Neural cell (in vitro differentiated cells): ENCODE measurements around the gene ATP2B1.

Experiments used
- CTCF ChIP-seq: fragments of 450-650 bp; IDR thresholded peaks from 2 replicates; pipeline ENCODE4 v1.5.1; 2014; ENCODE audit warnings: antibody characterized with exemption, mild to moderate bottlenecking, moderate library complexity; ENCODE audit not compliant: poor library complexity, severe bottlenecking
- EP300 ChIP-seq: fragments of 450-650 bp; conservative IDR thresholded peaks from 2 replicates; pipeline ENCODE4 v1.6.1; 2014; ENCODE audit warnings: antibody characterized with exemption, mild to moderate bottlenecking, moderate library complexity; ENCODE audit not compliant: poor library complexity, severe bottlenecking
- EZH2 ChIP-seq: fragments of 200-600, 300-800 bp; shearing (Covaris generic), sonication (generic); IDR thresholded peaks from 2 replicates; pipeline ENCODE4 v1.6.1; 2014; ENCODE audit warnings: antibody characterized with exemption, low read length, borderline replicate concordance, mild to moderate bottlenecking; ENCODE audit not compliant: insufficient read depth, poor library complexity, severe bottlenecking
- RAD21 ChIP-seq: fragments of 450-650 bp; conservative IDR thresholded peaks from 2 replicates; pipeline ENCODE4 v1.6.1; 2014; ENCODE audit warnings: antibody characterized with exemption, mild to moderate bottlenecking, moderate library complexity
- REST ChIP-seq: IDR thresholded peaks from 2 replicates; pipeline ENCODE4 v1.6.1; 2012; ENCODE audit warnings: borderline replicate concordance
- SMC3 ChIP-seq: fragments of 450-650 bp; conservative IDR thresholded peaks from 2 replicates; pipeline ENCODE4 v1.6.1; 2014; ENCODE audit warnings: antibody characterized with exemption, mild to moderate bottlenecking, moderate library complexity; ENCODE audit not compliant: poor library complexity
- TAF1 ChIP-seq: IDR thresholded peaks from 2 replicates; pipeline ENCODE4 v1.6.1; 2012; ENCODE audit warnings: low read depth

- no peak for TF ChIP-seq CTCF
- TF ChIP-seq SMC3, result no peak
- TF ChIP-seq REST, result no peak
- no peak for TF ChIP-seq EZH2
- TF ChIP-seq TAF1, result no peak
- no peak for TF ChIP-seq EP300
- no peak for TF ChIP-seq RAD21
Measured at GRCh38 chr12:89574736-89575208, 133.9 kb downstream of the ATP2B1 start.
